IMR-90 (cell line): ENCODE measurements around the gene MORN5. TPM values are rescaled to one million over a fixed set of nuclear protein-coding genes. Genes with fewer than 3 reads are reported as not detected.

Source experiments
- ATAC-seq: fragments of 200-7000 bp; cut with Tn5 transposase; 2 replicates; pipeline ENCODE4 v1.9.1; 2020; ENCODE audit warnings: low read depth, mild to moderate bottlenecking, moderate library complexity
- BruUV-seq: library from RNA; stranded (reverse); fragments of 400-500 nt; replicated peaks from 2 replicates; lab custom pipeline; 2021; lab: Mats Ljungman, UMichigan
- CTCF ChIA-PET: fragments of 300-600 bp; formaldehyde crosslinking; extraction: SDS; loops from one replicate; lab custom pipeline; 2021; ENCODE audit warnings: antibody characterized with exemption; lab: Yijun Ruan, JAX
- POLR2A ChIA-PET: fragments of 300-600 bp; sonication (Branson Sonifier 250); formaldehyde crosslinking; loops from one replicate; lab custom pipeline; 2022; ENCODE audit warnings: antibody characterized with exemption; ENCODE audit not compliant: unreplicated experiment; lab: Charles Lee
- DNase-seq: peaks from one replicate; pipeline ENCODE4 v3.0.0; 2013
- H2AFZ ChIP-seq: replicated peaks from 2 replicates; pipeline ENCODE3; 2013; ENCODE audit warnings: low read length, mild to moderate bottlenecking; ENCODE audit not compliant: poor library complexity
- H2AK5ac ChIP-seq: 2 replicates; pipeline ENCODE4 v1.6.1; 2013; ENCODE audit warnings: low read depth, low read length, inconsistent platforms
- H2AK9ac ChIP-seq: replicated peaks from 2 replicates; pipeline ENCODE3; 2013; ENCODE audit warnings: mild to moderate bottlenecking, low read depth, low read length, moderate library complexity; ENCODE audit not compliant: poor library complexity
- H2BK120ac ChIP-seq: 2 replicates; pipeline ENCODE4 v1.6.1; 2013; ENCODE audit warnings: low read depth, low read length, inconsistent platforms
- H2BK15ac ChIP-seq: 3 replicates; pipeline ENCODE4 v1.6.1; 2013; ENCODE audit warnings: low read depth, low read length, inconsistent platforms
- H2BK20ac ChIP-seq: 2 replicates; pipeline ENCODE4 v1.6.1; 2013; ENCODE audit warnings: low read depth, mild to moderate bottlenecking, inconsistent platforms, low read length, moderate library complexity
- H2BK5ac ChIP-seq: 2 replicates; pipeline ENCODE4 v1.6.1; 2013; ENCODE audit warnings: mild to moderate bottlenecking, low read depth, low read length, inconsistent platforms; ENCODE audit not compliant: poor library complexity, severe bottlenecking
- H3K14ac ChIP-seq: replicated peaks from 2 replicates; pipeline ENCODE4 v1.6.1; 2013; ENCODE audit warnings: low read depth, low read length, inconsistent platforms
- H3K18ac ChIP-seq: 2 replicates; pipeline ENCODE4 v1.6.1; 2013; ENCODE audit warnings: low read depth, low read length, control low read depth
- H3K23ac ChIP-seq: 2 replicates; pipeline ENCODE4 v1.6.1; 2013; ENCODE audit warnings: low read depth, low read length, inconsistent platforms
- H3K27ac ChIP-seq: 2 replicates; pipeline ENCODE4 v1.5.1; 2013; ENCODE audit warnings: mild to moderate bottlenecking, control low read depth, low read length; ENCODE audit not compliant: insufficient read depth
- H3K27me3 ChIP-seq: 2 replicates; pipeline ENCODE4 v1.6.1; 2013; ENCODE audit warnings: low read length; ENCODE audit not compliant: control insufficient read depth, insufficient read depth
- H3K36me3 ChIP-seq: 2 replicates; pipeline ENCODE4 v1.6.1; 2013; ENCODE audit warnings: low read length, mixed read lengths; ENCODE audit not compliant: control insufficient read depth, insufficient read depth
- H3K4ac ChIP-seq: 2 replicates; pipeline ENCODE4 v1.6.1; 2013; ENCODE audit warnings: low read depth, low read length, inconsistent platforms
- H3K4me1 ChIP-seq: 2 replicates; pipeline ENCODE4 v1.6.1; 2013; ENCODE audit warnings: low read length, mixed read lengths; ENCODE audit not compliant: control insufficient read depth, insufficient read depth
- H3K4me2 ChIP-seq: 2 replicates; pipeline ENCODE4 v1.6.1; 2013; ENCODE audit warnings: low read depth, mild to moderate bottlenecking, control low read depth, low read length, moderate library complexity
- H3K4me3 ChIP-seq: 2 replicates; pipeline ENCODE4 v1.5.1; 2013; ENCODE audit warnings: low read depth, mild to moderate bottlenecking, control low read depth, low read length, moderate library complexity; ENCODE audit not compliant: insufficient read depth
- H3K56ac ChIP-seq: 2 replicates; pipeline ENCODE4 v1.6.1; 2013; ENCODE audit warnings: low read length, inconsistent platforms; ENCODE audit not compliant: insufficient read depth; ENCODE audit errors: extremely low read depth
- H3K79me1 ChIP-seq, 2 experiments: 2 replicates each; pipeline ENCODE4 v1.6.1; 2013; ENCODE audit warnings: low read length in 2 of 2, inconsistent platforms in 1 of 2, low read depth in 1 of 2
- H3K9ac ChIP-seq: 2 replicates; pipeline ENCODE4 v1.6.1; 2013; ENCODE audit warnings: low read depth, low read length, control low read depth
- H3K9me1 ChIP-seq: 2 replicates; pipeline ENCODE4 v1.6.1; 2013; ENCODE audit warnings: low read length, inconsistent platforms; ENCODE audit not compliant: insufficient read depth
- H3K9me3 ChIP-seq: 2 replicates; pipeline ENCODE4 v1.6.1; 2013; ENCODE audit warnings: low read length; ENCODE audit not compliant: control insufficient read depth, insufficient read depth
- H4K20me1 ChIP-seq: 2 replicates; pipeline ENCODE4 v1.6.1; 2013; ENCODE audit warnings: low read length, inconsistent platforms; ENCODE audit not compliant: insufficient read depth
- H4K5ac ChIP-seq: 2 replicates; pipeline ENCODE4 v1.6.1; 2013; ENCODE audit warnings: mild to moderate bottlenecking, low read depth, low read length, control low read depth
- H4K8ac ChIP-seq, 2 experiments: 2 replicates each; pipeline ENCODE4 v1.6.1; 2013; ENCODE audit warnings: low read depth in 2 of 2, low read length in 2 of 2, control low read depth in 1 of 2, inconsistent platforms in 1 of 2
- H4K91ac ChIP-seq: 2 replicates; pipeline ENCODE4 v1.6.1; 2013; ENCODE audit warnings: low read depth, low read length, inconsistent platforms; ENCODE audit not compliant: insufficient read depth
- RAD21 ChIP-seq: IDR thresholded peaks from 2 replicates; pipeline ENCODE4 v1.6.1; 2012; ENCODE audit warnings: low read length, improper control_type of control experiment
- WGBS, 2 experiments: methylation state at CpG; one replicate each; pipeline versions ENCODE4 v1.1.5 to v1.1.7; 2013; ENCODE audit warnings: missing lambda C conversion rate in 2 of 2; ENCODE audit not compliant: insufficient read length in 1 of 2; ENCODE audit errors: extremely low coverage in 2 of 2; 5-methylcytosine and 5-hydroxymethylcytosine counted together
- dilution Hi-C: fragments of 300-500 bp; cut with HindIII; formaldehyde crosslinking; loops from one replicate; pipeline ENCODE4 v1.14.3; 2018; ENCODE audit warnings: low sequenced_read_pairs; ENCODE audit not compliant: unreplicated experiment
- in situ Hi-C: fragments of 300-500 bp; cut with MboI; formaldehyde crosslinking; loops from 3 replicates; pipeline ENCODE4 v1.14.3; 2019; ENCODE audit warnings: low sequenced_read_pairs, inconsistent platforms, mixed read lengths
- intact Hi-C: fragments of 100-400 bp; cut with micrococcal nuclease; formaldehyde crosslinking; loops from 2 replicates; pipeline ENCODE4 v1.10.0; 2022
- polyA plus RNA-seq, 3 experiments: library from polyadenylated mRNA; depleted of rRNA; stranded (reverse); fragments of >200 nt; gene quantifications; 2 replicates each; pipeline ENCODE4 v1.2.3, GENCODE V29; 2012; ENCODE audit warnings: low replicate concordance in 1 of 3
- total RNA-seq: library from RNA; depleted of rRNA; stranded (reverse); fragments of >200 nt; gene quantifications from 2 replicates; pipeline ENCODE4 v1.2.3, GENCODE V29; 2012
- TF ChIP-seq, protein P1 (sequence below): conservative IDR thresholded peaks from 2 replicates; pipeline ENCODE4 v1.5.1; 2012; ENCODE audit warnings: mild to moderate bottlenecking, low read depth, low read length, improper control_type of control experiment

The MORN5 gene
- total and polyA plus RNA-seq, 2 of the 4 experiments (the other 2 are of a cell fraction): not detected

DNA sequence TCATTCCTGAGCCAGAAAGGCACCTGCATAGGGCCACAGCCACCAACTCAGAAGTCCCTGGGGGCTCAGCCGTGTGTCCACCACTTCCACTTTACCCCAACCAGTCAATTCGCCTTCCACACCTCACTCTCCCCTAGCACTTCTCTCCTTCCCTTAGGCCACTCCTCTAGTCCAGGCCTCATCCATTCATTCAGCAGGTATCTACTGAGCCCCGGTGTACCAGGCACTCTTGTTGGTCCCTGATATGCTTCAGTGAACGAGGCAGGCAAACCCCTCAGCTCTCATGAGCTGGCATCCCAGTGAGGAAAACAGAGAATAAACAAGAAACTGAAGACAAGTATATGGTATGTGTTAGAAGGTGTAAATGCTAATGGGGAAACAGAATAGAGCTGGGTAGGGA, 28.9 kb upstream of the MORN5 start:
- H3K9me1 ChIP-seq: peaks cover 9% of the 10 kb centered on the region
- no peak overlapping the region for H3K14ac ChIP-seq
- no peak overlapping the region for H3K4me2 ChIP-seq
- in situ Hi-C loops: no loop called here
- H4K5ac ChIP-seq: no peak overlapping the region
- no peak overlapping the region for H2AK9ac ChIP-seq
- no peak overlapping the region for H3K9ac ChIP-seq
- H4K20me1 ChIP-seq: no peaks in the 10 kb centered on the region
- H3K4me1 ChIP-seq: peaks cover 11% of the 10 kb centered on the region
- no peak overlapping the region for H3K27ac ChIP-seq
- H3K4me3 ChIP-seq: no peak overlapping the region
- no peaks in the 10 kb centered on the region for H3K79me1 ChIP-seq
- H4K91ac ChIP-seq: no peak overlapping the region
- H2BK5ac ChIP-seq: no peak overlapping the region
- H2BK20ac ChIP-seq: no peak overlapping the region
- CTCF ChIA-PET: no interaction called here
- H3K18ac ChIP-seq: no peak overlapping the region
- no peak overlapping the region for H2BK120ac ChIP-seq
- POLR2A ChIA-PET: no interaction called here
- no peaks in the 10 kb centered on the region for H3K9me3 ChIP-seq
- H2AK5ac ChIP-seq: no peak overlapping the region
- no peak overlapping the region for H3K23ac ChIP-seq
- no peak overlapping the region for H2AFZ ChIP-seq
- no peak for TF ChIP-seq RAD21
- TF ChIP-seq, protein P1, sequence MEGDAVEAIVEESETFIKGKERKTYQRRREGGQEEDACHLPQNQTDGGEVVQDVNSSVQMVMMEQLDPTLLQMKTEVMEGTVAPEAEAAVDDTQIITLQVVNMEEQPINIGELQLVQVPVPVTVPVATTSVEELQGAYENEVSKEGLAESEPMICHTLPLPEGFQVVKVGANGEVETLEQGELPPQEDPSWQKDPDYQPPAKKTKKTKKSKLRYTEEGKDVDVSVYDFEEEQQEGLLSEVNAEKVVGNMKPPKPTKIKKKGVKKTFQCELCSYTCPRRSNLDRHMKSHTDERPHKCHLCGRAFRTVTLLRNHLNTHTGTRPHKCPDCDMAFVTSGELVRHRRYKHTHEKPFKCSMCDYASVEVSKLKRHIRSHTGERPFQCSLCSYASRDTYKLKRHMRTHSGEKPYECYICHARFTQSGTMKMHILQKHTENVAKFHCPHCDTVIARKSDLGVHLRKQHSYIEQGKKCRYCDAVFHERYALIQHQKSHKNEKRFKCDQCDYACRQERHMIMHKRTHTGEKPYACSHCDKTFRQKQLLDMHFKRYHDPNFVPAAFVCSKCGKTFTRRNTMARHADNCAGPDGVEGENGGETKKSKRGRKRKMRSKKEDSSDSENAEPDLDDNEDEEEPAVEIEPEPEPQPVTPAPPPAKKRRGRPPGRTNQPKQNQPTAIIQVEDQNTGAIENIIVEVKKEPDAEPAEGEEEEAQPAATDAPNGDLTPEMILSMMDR: no peak
- ATAC-seq (no peak), DNase-seq (no peak)
- no CpG with 5 or more reads among the region's 4 CpGs for WGBS, 2 experiments
- H3K27me3 ChIP-seq: peaks cover 4% of the 10 kb centered on the region; the same call in 1 of the 2 replicates
- no peak overlapping the region for H2BK15ac ChIP-seq
- H3K36me3 ChIP-seq: no peaks in the 10 kb centered on the region
- no TSS peak for BruUV-seq
- H3K4ac ChIP-seq: no peak overlapping the region
- intact Hi-C loops: no loop called here
- dilution Hi-C loops: no loop called here
- no peak overlapping the region for H3K56ac ChIP-seq
- H4K8ac ChIP-seq: no peak overlapping the region
